Suppressor macrophage (primary cell): ENCODE data around the gene OR11H7.
"Not testable (repeated sequence)": the region's sequence is repeated elsewhere in the genome, so short reads cannot be mapped to it uniquely, and the experiment has no call there.

ENCODE experiments used
- DNase-seq, 4 experiments: peaks; one replicate each; pipeline ENCODE4 v3.0.0-alpha.2; 2020 to 2022

OR11H7 gene

GRCh38 chr14:20278414-20278813 is 49.6 kb downstream of the OR11H7 start:
- DNase-seq, result peak in 3 of 4 experiments; percentile 13 to 31 (median 25)

GRCh38 chr14:20280265-20280664 is 51.5 kb downstream of the OR11H7 start:
- DNase-seq, result not testable (repeated sequence)
